Measurements from ENCODE around the gene SLC27A6. TPM values are rescaled to one million over a fixed set of nuclear protein-coding genes. Genes with fewer than 3 reads are reported as not detected.

SLC27A6 gene
- polyA plus RNA-seq, 1 experiment, result 0.04 TPM

DNA sequence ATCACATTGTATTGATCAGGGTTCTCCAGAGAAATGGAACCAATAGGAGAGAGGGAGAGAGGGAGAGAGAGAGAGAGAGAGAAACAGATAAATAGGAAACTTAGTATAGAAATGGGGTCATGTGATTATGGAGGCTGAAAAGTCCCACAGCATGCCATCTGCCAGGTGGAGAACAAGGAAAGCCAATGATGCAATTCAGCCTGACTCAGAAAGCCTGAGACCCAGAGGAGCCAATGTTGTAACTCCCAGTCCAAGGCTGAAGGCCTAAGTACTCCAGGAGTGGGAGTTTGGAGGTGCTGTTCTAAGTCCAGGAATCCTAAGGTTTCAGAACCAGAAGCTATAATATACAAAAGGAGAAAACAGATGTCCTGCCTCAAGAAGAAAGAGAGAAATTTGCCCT is 80.9 kb downstream of the SLC27A6 start:
- no peak overlapping the region for H3K27ac ChIP-seq (ENCODE audit: low read depth, low read length)
- no peak overlapping the region for H3K4me3 ChIP-seq (ENCODE audit: low read depth, low read length)
- H3K9me3 ChIP-seq (ENCODE audit: control insufficient read depth, insufficient read depth, low read length), result no peaks in the 10 kb centered on the region
- TF ChIP-seq, protein P1, sequence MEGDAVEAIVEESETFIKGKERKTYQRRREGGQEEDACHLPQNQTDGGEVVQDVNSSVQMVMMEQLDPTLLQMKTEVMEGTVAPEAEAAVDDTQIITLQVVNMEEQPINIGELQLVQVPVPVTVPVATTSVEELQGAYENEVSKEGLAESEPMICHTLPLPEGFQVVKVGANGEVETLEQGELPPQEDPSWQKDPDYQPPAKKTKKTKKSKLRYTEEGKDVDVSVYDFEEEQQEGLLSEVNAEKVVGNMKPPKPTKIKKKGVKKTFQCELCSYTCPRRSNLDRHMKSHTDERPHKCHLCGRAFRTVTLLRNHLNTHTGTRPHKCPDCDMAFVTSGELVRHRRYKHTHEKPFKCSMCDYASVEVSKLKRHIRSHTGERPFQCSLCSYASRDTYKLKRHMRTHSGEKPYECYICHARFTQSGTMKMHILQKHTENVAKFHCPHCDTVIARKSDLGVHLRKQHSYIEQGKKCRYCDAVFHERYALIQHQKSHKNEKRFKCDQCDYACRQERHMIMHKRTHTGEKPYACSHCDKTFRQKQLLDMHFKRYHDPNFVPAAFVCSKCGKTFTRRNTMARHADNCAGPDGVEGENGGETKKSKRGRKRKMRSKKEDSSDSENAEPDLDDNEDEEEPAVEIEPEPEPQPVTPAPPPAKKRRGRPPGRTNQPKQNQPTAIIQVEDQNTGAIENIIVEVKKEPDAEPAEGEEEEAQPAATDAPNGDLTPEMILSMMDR (IDR thresholded peaks at IDR 0.05; ENCODE audit: low read depth, low read length), result no peak
- DNase-seq (ENCODE audit: low read depth, low spot score), result no peak
- ChIA-PET CTCF (interaction anchor here (0.6 kb wide), 1 partner anchor 1134 kb away, joined by 3 read pairs; no protein-coding TSS in a partner anchor), POLR2A (no interaction called here)
- H3K27me3 ChIP-seq (ENCODE audit: control insufficient read depth, insufficient read depth, low read length), result no peaks in the 10 kb centered on the region

DNA sequence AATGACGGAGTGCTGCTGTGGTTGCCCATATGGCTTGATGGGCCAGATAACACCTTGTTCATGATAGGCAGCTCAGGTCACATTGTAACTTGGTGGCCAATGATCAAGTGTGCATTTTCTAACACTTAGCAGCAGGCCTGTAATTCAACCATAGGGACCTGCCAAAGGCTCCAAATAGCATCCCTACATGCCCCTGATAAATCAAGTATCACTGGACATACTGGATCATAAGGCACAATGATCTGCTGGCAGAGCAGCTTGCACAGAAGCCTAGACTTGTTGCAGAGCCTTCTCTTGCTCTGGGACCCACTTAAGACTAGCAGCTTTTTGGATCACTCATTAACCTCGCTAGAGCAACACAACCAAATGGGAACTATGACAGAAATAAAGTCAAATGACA is 83.2 kb downstream of the SLC27A6 start:
- POLR2A ChIA-PET, result no interaction called here
- Histone ChIP-seq H3K27me3 (ENCODE audit: control insufficient read depth, insufficient read depth, low read length) (no peaks in the 10 kb centered on the region), H3K9me3 (ENCODE audit: control insufficient read depth, insufficient read depth, low read length) (no peaks in the 10 kb centered on the region), H3K4me3 (ENCODE audit: low read depth, low read length) (no peak overlapping the region), H3K27ac (ENCODE audit: low read depth, low read length) (no peak overlapping the region)
- TF ChIP-seq, protein P1 (IDR thresholded peaks at IDR 0.05; ENCODE audit: low read depth, low read length), result no peak
- CTCF ChIA-PET, result no interaction called here
- no peak for DNase-seq (ENCODE audit: low read depth, low spot score)

DNA sequence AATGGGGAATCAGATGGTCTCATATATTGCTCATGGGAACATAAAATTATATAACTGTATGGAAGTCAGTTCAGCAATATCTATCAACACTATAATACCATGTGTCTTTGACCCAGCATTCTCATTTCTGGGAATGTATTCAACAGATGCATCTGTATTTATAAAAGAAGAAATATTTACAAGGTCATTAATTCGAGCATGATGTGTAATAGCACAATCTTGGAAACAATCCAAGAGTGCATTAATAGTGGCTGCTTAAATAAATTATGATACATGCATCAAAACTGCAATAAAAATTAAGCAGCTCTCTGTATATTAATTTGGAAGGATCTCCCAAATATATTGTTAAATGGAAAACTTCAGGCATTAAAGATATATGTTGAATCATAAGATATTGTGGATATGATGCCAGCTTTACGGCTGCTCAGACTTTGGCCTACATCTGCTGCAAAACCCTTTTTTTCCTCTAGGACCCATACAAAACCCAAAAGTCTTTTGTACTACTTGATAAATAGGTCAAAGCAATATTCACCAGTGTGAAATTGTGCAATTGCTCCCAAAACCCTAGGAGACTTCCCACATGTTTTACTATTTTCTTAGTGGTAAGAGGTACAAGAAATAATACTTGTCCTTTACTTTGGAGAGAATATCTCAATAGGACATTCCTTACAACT is 84.0 kb downstream of the SLC27A6 start:
- DNase-seq (ENCODE audit: low read depth, low spot score), result no peak
- H3K27ac ChIP-seq (ENCODE audit: low read depth, low read length), result no peak overlapping the region
- H3K9me3 ChIP-seq (ENCODE audit: control insufficient read depth, insufficient read depth, low read length), result no peaks in the 10 kb centered on the region
- TF ChIP-seq, protein P1 (IDR thresholded peaks at IDR 0.05; ENCODE audit: low read depth, low read length), result no peak
- H3K4me3 ChIP-seq (ENCODE audit: low read depth, low read length), result no peak overlapping the region
- CTCF ChIA-PET, result no interaction called here
- POLR2A ChIA-PET, result no interaction called here
- H3K27me3 ChIP-seq (ENCODE audit: control insufficient read depth, insufficient read depth, low read length), result no peaks in the 10 kb centered on the region

DNA sequence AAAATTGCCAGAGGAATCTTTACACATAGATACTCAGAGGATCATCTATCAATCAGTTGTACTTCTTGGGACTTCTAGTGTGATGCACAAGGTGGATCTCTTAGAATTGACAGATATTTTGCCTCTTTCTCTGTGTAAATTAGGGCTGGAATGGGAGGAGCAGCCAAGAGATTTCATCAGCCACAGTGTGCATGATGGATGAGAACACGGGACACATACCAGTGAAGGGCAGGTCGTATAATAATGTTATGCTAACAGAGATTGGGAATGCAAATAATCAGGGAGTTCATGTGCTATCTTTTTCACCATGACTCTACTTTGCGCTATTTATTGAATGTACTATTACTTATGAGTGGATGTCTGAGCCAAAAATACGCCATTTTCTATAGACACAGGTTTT is 86.0 kb downstream of the SLC27A6 start:
- ChIA-PET CTCF (no interaction called here), POLR2A (no interaction called here)
- Histone ChIP-seq H3K9me3 (ENCODE audit: control insufficient read depth, insufficient read depth, low read length) (no peaks in the 10 kb centered on the region), H3K27me3 (ENCODE audit: control insufficient read depth, insufficient read depth, low read length) (no peaks in the 10 kb centered on the region), H3K27ac (ENCODE audit: low read depth, low read length) (no peak overlapping the region), H3K4me3 (ENCODE audit: low read depth, low read length) (no peak overlapping the region)
- TF ChIP-seq, protein P1 (IDR thresholded peaks at IDR 0.05; ENCODE audit: low read depth, low read length), result no peak
- no peak for DNase-seq (ENCODE audit: low read depth, low spot score)

DNA sequence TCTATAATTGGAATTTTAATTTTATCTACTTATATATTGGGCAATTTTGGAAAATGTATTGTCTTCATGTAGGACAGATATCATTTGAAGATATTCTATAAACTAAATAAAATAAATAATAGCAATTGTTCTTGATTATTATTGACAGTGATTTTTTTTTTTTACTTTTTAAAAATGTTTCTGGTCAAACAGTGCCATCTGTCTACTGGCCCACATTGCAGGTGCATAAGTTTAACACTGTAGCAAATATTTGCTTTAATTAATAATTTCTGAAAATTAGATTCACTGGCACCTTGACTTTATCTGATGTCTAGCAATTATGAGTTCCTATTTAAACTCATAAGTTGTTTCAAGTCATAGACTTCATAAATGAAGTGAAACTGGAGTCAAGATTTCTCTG is 88.2 kb downstream of the SLC27A6 start:
- Histone ChIP-seq H3K27ac (ENCODE audit: low read depth, low read length) (no peak overlapping the region), H3K27me3 (ENCODE audit: control insufficient read depth, insufficient read depth, low read length) (no peaks in the 10 kb centered on the region), H3K9me3 (ENCODE audit: control insufficient read depth, insufficient read depth, low read length) (no peaks in the 10 kb centered on the region), H3K4me3 (ENCODE audit: low read depth, low read length) (no peak overlapping the region)
- ChIA-PET CTCF (interaction anchor here (1.4 kb wide), 1 partner anchor 148 kb away, joined by 6 read pairs; no protein-coding TSS in a partner anchor), POLR2A (no interaction called here)
- TF ChIP-seq, protein P1 (IDR thresholded peaks at IDR 0.05; ENCODE audit: low read depth, low read length), result no peak
- no peak for DNase-seq (ENCODE audit: low read depth, low spot score)

Data from AG04450 (cell line).